GM21423 (cell line): ENCODE data around the gene PDCD5.
"Not testable (repeated sequence)": the region's sequence is repeated elsewhere in the genome, so short reads cannot be mapped to it uniquely, and the experiment has no call there.

Source experiments
- ATAC-seq: cut with Tn5 transposase; IDR thresholded peaks from one replicate; pipeline ENCODE4 v1.9.1; 2021; ENCODE audit warnings: mild to moderate bottlenecking, moderate library complexity; ENCODE audit not compliant: unreplicated experiment

PDCD5 gene, protein sequence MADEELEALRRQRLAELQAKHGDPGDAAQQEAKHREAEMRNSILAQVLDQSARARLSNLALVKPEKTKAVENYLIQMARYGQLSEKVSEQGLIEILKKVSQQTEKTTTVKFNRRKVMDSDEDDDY

DNA sequence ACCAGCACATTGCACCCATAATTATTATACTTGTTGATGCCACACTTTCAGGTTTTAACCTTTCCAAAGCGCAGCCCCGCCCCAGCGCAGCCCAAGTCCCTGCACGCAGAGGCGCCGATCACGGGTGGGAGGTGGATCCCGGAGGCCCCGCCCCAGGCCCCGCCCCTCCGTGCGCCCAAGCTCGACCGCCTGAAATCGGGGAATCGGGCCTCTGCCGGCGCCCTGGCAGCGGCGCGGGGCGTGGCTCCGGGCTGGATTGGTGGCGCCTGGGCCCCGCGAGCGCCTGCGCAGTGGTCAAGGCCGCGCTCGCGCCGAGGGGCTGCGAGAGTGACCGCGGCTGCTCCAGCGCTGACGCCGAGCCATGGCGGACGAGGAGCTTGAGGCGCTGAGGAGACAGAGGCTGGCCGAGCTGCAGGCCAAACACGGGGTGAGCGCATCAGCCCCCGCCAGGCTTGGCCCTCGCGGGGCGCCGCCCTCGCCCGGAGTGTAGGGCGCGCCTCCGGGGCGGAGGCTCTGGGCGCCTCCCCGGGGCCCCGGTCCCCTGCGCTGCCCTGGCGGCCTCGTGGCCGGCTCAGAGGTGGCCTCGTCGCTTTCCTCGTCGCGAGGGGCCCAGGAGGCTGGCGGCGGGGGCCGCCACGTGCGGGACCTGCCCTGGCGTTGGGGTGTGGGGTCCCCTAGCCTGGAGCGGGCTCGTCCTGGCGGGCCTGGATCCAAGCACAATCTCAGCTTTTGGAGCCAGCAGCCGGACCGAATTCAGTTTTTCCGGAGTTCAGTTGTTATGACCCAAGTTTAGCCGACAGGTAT, at the start of gene PDCD5:
TSS of gene PDCD5 (plus strand) at position 290 of the 804 bp plus-strand sequence. CDS start at position 362, 72 bp downstream.
- peak; percentile 84 for ATAC-seq

- ATAC-seq: no peak
Measured at GRCh38 chr19:32532233-32532632, 48.8 kb upstream of the PDCD5 start.

DNA sequence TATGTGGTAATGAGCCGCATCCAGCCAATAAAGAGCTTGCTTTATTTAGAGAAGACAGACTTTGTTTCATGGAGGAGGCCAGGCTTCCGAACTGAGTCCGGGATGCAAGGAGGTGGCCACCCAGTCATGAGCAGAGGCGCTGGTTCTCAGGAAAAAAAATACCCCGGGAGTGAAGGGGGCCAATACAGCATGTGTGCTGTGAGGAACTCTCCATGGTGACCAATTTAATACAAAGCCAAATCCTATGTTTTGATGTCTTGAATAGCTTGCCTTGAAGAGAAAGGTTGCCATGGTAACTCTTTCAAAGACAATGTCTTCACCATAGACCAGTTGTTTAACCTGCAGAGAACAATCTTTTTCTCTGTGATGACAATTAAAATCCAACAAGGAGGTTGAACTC, 43.4 kb upstream of the PDCD5 start:
- ATAC-seq: no peak

- no peak for ATAC-seq
Measured at GRCh38 chr19:32539240-32539916, 41.6 kb upstream of the PDCD5 start.

- no peak for ATAC-seq
Measured at GRCh38 chr19:32540621-32541020, 40.4 kb upstream of the PDCD5 start.

- not testable (repeated sequence) for ATAC-seq
Measured at GRCh38 chr19:32541376-32541775, 39.6 kb upstream of the PDCD5 start.

GRCh38 chr19:32542477-32543108, 38.4 kb upstream of the PDCD5 start:
- no peak for ATAC-seq

GRCh38 chr19:32543115-32543900, 37.7 kb upstream of the PDCD5 start:
- ATAC-seq: no peak

- ATAC-seq: no peak
Measured at GRCh38 chr19:32544917-32545316, 36.1 kb upstream of the PDCD5 start.

GRCh38 chr19:32550666-32551065, 30.3 kb upstream of the PDCD5 start:
- ATAC-seq: no peak

DNA sequence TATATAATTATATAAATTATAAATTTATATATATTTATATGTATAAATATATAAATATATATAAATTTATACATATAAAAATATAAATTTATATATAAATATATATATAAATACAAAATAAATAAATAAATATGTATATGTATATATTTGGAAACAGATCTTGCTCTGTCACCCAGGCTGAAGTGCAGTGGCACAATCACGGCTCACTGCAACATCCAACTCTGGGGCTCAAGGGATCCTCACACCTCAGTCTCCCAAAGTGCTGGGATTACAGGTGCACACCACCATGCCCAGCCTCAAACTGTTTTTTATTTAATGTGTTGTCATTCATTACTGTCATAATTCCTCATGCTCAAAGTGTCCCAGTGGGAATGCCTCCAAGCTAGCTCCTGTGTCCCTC, 25.2 kb upstream of the PDCD5 start:
- no peak for ATAC-seq

GRCh38 chr19:32558607-32559228, 22.3 kb upstream of the PDCD5 start:
- ATAC-seq: no peak

DNA sequence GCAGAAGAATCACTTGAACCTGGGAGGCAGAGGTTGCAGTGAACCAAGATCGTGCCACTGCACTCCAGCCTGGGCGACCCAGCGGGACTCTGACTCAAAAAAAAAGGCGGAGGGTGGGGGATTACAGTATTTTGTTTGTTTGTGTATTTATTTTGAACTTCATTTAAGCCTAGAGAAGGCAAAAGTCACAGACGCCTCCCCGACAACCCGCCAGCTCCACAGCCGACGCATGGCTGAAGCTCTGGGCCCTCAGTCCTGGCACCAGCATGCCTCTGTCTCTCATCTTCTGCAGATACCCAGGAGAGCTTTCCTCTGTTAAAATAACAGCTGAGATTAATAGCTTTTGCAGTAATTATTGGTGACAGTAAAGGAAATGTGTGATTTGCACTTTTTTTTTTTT, 17.2 kb upstream of the PDCD5 start:
- ATAC-seq: no peak

DNA sequence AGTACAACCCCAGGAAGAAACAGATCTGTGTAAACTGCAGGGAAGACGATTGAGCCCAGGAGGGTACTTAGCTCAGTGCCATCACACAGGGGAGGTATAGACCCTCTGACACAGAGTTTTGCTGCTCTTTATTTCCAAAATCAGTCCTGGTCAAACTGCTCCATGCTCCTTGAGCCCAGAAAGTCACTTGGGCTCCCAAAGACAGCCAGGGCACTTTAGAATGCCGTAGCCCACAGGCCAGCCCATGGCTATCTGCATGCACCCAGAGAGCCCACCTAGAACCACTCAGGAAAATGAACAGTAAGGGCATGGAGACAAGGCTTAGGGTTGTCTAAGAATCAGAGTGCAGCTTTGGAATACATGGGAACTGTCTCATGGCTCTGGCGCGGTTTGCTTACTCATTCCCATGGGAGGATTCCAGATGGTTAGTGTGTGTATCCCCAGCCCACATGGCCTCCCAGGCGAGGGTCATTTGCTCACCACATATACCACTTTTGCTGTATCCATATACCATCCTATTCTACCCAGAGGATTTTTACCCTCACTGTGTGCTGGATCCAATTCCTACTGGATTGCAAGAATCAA, 14.7 kb upstream of the PDCD5 start:
- no peak for ATAC-seq

- no peak for ATAC-seq
Measured at GRCh38 chr19:32567486-32567885, 13.5 kb upstream of the PDCD5 start.

DNA sequence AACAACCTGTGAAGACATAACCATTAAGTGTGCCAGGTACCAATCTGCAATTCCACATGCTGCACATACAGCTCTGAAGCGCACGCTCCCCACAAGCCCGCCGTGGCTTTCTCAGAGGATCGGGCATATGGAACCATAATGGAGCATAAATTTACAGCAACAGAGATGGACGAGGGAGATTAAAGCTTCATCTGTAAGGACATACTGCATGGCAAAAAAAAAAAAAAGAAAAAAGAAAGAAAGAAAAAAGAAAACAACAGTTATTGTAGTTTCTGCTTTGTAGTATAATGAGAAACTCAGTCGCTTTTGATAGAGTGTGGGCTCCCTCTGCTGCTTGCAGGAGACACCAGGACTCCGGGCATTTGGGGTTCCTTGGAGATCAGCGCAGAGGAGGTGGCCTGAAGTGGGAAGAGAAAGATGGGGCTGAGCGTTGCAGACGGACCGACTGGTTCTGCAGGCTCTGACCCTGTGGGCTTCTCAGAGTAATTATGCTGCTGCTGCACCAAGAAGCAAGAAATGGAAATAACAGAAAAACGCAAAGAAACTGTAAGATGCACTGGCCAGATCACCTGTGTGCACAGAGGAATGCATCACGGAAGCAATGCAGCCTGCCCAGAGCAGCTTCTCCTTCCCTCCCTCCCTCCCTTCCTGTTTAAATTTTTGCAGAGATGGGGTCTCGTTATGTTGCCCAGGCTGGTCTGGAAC, 10.8 kb upstream of the PDCD5 start:
- ATAC-seq: no peak

GRCh38 chr19:32571471-32572075, 9.4 kb upstream of the PDCD5 start:
- not testable (repeated sequence) for ATAC-seq

- ATAC-seq: not testable (repeated sequence)
Measured at GRCh38 chr19:32572700-32573491, 8.1 kb upstream of the PDCD5 start.
